Activated CD8-positive, alpha-beta memory T cell treated with anti-CD3 and anti-CD28 coated beads for 24 hours (primary cell): ENCODE measurements around the gene ARHGAP8.
"Not testable (repeated sequence)": the region's sequence is repeated elsewhere in the genome, so short reads cannot be mapped to it uniquely, and the experiment has no call there.

Experiments used
- DNase-seq: peaks from one replicate; pipeline ENCODE4 v3.0.0-alpha.2; 2020

Gene ARHGAP8

DNA sequence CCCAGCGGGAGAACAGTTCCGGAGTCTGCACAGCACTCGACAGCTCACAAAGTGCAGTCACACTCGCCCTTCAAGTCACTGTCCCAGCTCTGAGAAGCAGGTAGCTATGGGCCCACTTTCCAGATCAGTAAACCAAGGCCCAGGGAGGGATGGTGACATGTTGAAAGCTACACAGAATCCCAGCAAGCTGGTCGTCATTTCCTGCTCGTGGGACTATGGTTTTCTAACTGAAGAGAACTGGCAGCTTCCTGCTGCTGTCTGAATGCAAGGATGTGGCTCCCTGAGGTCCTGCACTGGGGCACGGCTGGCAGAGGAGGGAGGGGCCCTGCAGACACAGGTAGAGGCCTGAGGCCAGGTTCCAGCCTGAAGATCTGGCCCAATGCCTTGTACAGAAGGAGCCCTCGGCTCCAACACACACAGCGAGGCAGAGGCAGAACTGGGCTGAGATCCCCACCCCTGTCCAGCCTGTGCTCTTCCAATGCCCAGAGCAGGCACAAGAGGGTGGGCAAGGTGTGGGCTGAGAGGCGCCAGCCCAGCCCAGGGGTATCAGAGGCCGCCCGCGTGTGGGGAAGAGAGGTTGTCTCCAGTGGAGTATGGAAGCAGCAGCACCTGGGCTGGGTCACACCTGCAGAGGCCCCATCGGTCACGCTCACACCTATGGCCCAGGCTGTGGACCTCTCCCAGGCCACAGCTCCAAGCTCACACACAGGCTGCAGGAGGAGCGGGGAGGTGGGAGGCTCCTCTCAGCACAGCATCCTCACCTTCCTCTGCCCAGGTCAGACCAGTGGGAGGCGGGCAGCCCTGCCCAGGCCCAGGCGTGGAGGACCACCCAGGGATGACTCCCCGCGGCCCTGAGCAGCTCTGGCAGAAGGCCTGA, 138.3 kb downstream of the ARHGAP8 start:
- no peak for DNase-seq

GRCh38 chr22:44891293-44891747, 138.9 kb downstream of the ARHGAP8 start:
- no peak for DNase-seq

DNA sequence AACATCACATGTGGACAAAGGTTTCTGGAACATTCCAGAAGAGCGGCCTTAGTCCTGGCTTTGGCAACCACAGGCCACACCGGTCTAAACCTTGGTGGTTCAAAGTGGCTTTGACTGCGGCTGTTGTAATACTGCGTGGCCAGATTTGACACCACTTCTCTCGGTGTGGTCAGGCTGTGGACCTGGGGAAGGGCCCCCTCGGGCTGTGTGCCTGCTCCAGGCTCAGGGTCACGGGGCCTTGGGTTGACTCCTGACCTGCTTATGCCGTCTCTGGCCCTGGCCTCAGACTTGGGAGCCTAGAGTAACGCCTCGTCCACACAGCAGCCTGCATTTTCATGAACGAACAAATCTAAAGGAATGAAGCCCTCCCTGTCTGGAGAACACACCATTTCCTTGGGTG, 139.4 kb downstream of the ARHGAP8 start:
- no peak for DNase-seq

DNA sequence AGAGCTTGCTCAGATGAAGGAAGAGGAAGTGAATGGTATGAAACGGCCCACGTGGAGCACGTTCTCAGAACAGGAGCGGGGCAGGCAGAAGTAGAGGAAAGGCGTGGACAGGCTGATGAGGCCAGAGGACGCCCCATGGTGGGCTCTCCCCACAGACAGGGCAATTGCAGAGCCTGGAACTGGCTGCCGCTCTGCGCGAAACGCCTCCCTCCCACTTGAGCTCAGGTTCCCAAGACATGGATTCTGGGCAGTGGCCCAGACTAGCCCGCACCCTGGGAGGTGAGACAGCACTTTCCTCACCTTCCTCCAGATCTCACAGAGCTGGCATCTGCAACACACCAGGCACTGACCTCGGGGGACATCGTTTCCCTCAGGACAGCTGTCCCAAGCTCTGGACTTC, 139.9 kb downstream of the ARHGAP8 start:
- no peak for DNase-seq

DNA sequence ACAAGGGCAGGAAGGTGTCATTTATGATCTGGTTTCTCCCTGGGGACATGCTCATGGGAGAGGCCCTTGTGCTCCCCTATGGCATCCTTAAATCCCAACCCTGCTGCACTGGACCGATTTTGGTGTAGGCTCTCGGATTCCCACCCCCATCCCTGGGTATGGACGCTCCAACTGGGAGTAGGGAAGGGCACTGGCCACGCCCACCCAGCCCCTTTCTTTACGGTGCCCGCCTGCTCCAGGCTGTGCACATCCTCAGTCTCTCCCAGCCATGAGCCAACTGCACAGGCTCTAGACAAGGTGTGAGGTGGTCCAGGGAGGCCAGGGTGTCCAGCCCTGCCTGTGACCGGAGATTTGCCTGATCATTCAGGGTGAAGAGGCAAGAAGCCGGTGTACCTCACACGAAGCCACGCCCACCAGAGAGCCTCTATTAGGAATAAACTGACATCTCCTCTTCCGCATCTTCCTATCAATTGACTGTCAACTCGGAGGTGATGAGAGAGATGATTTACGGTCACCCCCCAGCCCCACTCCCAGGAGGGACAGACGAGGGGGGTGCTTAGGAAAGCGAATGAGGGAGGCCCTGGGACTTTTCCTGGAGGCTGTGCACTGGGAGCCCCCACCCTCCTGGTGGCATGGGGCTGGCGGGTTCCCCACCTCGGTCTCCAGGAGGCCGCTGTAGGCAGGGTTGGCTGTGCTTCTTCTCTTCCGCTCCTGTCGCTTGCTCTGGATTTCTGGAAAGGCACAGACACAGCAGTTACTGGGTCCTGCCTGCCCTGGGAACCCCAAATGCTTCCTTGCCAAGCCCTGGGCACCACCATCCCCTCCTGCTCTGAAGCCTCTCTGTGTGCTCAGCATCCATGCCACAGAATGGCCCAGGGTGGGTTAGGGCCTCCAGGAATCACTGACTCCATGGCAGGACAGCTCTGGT, 140.7 kb downstream of the ARHGAP8 start:
- no peak for DNase-seq

DNA sequence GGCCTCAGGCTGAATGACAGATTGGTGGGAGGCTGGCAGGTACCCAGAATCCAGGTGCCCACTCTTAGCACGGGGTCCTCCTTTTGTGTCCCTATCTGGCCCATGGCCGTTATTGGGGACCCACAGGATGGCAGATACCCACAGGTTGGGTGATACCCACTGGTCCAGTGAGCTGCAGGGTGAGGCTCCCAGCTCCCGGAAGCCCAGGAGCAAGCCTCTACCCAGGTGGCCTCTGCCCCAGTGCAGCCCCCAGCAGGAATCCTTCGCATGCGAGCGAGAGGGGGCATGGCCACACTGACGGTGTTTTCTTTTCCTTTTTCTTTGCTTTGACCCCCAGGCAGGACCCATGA, 141.3 kb downstream of the ARHGAP8 start:
- DNase-seq = no peak

- DNase-seq = no peak
Observed at GRCh38 chr22:44894321-44894720, 141.9 kb downstream of the ARHGAP8 start.

GRCh38 chr22:44894782-44895181, 142.4 kb downstream of the ARHGAP8 start:
- no peak for DNase-seq

GRCh38 chr22:44895296-44896055, 143.1 kb downstream of the ARHGAP8 start:
- DNase-seq = no peak

GRCh38 chr22:44898236-44898635, 145.9 kb downstream of the ARHGAP8 start:
- no peak for DNase-seq

DNA sequence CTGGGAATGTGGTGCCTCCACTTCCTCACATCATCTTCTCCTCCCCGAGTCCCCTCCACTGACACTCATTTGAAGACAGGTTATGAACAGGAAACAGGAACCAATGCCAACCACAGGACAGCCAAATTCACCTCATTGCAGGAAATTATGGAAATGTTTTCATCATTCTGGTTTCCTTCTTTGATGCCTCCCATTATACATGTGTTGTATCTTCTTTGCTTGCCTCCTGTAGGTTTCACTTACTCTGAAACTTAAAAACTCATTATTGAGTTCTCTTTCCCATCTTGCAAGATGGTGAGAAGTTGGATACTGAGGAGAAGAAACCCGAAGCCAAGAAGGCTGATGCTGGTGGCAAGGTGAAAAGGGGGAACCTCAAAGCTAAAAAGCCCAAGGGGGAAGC, 148.9 kb downstream of the ARHGAP8 start:
- no peak for DNase-seq

GRCh38 chr22:44903164-44903563, 150.8 kb downstream of the ARHGAP8 start:
- DNase-seq = not testable (repeated sequence)

- not testable (repeated sequence) for DNase-seq
Observed at GRCh38 chr22:44904492-44905152, 152.2 kb downstream of the ARHGAP8 start.

- DNase-seq = no peak
Observed at GRCh38 chr22:44906248-44906936, 154.0 kb downstream of the ARHGAP8 start.

GRCh38 chr22:44906999-44907644, 154.7 kb downstream of the ARHGAP8 start:
- no peak for DNase-seq

DNA sequence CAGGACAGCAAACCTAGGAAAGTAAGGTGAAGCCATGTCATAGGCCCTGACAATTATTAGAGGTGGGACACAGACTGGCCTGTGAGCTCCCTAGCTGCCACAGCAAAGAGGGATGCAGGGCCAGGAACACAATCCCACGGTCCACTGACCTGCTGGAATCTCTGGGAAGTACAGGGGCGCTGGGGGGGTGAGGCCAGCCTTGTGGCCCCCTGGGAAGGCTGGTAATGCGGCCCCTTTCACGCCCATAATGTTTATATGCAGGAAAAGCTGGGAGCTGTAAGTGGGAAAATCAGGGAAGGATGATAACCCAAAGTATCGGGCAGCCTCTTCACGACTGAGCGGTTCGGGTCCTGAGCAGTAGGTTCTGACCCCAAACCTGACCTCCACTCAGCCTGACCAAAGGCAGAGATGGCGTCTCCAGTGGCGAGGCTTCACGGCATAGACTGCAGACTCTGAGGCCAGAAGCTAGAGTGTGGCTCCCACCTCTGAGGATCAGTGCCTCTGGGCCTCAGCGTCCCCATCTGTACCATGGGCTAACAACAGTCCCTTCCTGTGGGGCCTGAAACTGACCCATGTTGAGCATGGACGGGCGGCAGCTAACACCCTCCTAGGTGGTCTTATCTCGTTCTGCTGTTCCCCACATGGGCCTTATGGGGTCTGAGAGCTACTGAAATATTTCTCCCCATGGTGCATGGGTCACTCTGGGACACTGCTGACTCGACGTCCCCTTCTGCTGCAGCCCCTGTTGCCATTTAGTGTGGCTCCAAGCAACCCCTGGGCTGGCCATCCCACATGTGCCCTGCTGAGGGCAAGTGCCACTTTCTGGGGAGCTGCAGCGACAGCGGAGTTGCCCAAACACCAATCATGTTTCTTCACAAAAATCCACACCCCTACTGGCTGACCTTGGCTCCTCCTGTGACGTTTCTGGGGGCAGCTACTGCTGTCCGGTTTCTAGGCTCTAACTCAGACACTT, 155.7 kb downstream of the ARHGAP8 start:
- DNase-seq = no peak

DNA sequence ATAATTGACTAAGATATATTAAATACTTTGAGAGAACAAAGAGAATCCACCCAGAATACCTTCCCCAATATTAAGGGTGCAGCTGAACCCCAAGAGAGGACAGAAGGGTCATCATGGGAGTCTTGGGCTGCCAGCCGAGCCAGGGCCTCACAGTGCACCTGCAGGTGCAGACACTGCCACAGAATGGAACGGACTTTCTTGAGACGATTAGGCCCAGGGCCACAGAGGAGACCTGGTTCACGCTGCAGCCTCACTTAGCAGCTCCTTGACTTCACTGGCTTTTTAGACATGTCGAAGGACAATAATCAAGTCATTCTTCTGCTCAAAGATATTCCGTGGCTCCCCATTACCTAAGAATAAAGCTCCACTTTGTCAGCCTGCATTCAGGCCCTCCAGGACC, 156.9 kb downstream of the ARHGAP8 start:
- DNase-seq = no peak
